Brain pericyte (primary cell): ENCODE results near the gene NRXN2.

Experiments used
- DNase-seq: peaks from one replicate; pipeline ENCODE4 v3.0.0-alpha.2; 2012; ENCODE audit warnings: low read depth, low spot score

NRXN2 gene

DNA sequence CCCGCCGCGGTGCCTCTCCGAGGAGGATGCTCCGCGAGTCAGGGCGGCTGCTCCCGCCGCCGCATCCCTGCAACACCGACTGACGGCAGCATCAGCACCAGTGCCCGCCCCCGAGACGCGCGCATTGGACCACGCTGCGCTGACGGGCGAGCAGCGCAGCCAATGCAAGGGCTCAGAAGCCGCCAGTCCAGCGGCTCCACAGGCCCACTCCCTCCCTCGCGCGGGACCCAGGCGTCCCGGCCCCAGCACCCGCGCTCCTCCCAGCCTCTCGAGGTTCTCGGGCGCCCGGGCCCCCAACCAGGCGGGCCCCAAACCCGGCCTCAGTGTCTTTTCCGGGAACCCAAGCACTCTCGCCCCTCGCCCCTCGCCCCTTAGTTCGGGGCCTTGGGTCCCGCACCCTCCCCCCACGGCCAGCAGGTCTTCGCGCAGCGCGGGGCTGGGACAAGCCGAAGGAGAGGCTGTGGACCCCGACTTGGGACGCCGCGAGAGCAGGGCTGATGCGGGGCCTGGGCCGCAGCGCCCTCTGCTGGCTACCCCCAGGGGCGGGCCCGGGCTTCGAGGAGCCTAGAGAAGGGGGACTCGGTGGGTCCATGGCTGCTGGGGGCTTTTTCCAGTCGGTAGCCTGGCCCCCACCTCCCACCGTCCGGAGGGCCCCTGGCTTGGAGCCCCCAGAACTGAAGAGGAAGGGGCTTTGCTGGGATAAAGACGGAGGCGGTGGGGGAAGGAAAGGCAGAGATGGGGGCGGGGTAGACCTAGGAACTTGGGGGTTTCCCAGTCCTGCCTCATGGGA is at the start of gene NRXN2:
Gene NRXN2, minus strand, starts transcription at position 81 of the 790 bp plus-strand sequence. CDS start 9,498 bp downstream, outside the sequence.
- peak; percentile 38 for DNase-seq

DNA sequence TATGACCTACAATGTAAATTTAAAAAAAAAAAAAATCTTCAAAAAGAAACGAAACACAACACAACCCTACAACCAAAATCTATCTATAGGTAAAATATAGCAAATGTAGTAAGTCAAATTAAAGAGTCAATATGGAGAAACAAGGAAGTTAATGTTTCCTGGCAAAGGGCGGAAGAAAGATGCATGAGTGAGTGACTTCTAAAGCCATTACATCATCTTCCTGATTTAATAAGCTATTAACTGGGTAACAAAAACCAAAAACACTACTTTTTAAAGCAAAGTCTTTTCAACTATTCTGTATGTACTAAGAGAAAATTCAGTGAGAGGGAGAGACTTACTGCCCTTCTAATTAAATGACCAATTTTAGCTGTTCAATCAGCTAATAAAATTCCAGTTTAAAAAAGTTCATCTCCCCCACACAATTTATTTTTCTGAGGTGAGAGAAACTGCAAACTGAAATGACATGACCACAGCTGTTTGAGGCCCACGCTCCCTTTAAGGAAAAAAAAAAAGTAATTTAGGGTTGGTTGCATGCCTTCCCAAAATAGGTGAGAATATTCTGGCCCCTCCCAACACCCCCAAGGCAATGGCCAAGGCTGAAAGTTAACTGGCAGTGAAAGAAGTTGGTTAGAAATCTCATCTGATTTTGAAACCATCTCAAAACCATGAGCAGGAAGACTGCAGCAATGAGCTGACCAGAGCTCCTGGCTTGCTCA is 49.5 kb upstream of the NRXN2 start:
- DNase-seq: no peak

DNA sequence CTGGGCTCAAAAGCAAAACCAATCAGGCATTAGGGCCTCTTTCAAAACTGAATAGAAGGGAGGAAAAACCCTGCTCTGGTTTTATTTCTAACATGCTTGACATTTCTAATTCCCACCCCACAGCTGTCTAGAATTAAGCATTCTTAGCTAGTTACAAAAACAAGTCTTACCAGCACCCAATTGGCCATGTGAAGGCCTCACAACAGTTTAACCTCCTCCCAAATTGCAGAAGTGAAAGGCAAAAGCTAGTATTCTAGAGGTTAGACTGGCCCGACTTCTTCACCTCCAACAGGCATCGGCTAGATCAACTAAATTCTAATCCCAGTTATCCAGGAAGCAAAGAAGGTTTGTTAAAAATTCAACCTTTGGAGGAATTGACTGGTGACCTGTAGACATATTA is 48.9 kb upstream of the NRXN2 start:
- DNase-seq: no peak

DNA sequence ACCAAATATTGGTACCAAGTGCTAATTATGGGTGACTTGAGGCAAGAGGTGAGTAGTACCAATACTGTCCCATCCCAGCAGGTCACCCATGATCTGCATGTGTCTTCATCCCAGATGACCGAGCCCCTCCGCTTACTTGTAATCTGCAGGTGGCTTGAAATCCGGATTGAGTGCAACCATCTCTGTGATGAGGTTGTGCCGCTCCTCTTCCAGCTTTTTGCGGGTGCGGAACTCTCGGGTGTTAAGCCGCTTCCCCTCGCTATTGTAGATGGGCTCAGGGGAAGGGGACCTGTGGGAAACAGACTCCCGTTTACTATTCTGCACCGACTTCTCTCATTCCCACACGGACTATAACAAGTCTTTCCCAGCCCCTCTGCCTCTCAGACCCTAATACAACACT is 47.1 kb upstream of the NRXN2 start:
- no peak for DNase-seq

DNA sequence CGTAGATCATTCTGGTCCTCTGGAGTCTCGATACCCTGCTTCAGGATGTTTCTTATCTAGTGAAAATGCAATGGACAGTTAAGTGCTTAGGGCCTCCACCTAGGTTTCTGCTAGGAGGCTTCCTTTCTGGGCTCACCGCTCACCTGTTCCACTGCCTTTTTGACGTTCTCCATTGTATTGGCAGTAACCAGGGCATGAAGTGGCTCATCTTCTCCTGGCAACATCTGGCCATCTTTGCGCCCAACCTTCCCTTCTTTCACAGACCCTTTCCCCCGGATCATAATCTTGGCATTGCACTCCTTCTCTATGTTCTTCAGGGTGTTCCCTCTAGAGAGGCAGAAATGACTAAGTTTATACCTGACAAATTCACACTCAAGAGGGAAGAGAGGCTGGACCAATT is 46.3 kb upstream of the NRXN2 start:
- no peak for DNase-seq

DNA sequence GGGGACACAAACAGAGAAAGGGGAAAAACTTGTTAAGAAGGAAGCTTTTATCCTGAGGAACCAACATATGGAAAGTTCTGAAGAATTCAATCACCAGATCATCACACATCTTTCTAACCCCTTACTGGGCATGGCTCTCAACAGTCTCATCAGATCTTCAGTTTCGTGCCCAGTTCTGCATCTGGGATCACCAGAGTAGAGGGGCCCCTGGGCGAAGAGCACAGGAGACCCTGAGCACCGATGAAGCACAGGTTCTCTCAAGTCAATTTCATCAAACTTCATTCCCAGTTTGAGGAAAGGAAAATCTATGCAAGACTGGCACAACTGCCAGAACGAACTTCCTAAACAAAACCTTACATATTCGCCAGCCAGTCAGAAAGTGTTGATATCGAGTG is 45.3 kb upstream of the NRXN2 start:
- DNase-seq: no peak

DNA sequence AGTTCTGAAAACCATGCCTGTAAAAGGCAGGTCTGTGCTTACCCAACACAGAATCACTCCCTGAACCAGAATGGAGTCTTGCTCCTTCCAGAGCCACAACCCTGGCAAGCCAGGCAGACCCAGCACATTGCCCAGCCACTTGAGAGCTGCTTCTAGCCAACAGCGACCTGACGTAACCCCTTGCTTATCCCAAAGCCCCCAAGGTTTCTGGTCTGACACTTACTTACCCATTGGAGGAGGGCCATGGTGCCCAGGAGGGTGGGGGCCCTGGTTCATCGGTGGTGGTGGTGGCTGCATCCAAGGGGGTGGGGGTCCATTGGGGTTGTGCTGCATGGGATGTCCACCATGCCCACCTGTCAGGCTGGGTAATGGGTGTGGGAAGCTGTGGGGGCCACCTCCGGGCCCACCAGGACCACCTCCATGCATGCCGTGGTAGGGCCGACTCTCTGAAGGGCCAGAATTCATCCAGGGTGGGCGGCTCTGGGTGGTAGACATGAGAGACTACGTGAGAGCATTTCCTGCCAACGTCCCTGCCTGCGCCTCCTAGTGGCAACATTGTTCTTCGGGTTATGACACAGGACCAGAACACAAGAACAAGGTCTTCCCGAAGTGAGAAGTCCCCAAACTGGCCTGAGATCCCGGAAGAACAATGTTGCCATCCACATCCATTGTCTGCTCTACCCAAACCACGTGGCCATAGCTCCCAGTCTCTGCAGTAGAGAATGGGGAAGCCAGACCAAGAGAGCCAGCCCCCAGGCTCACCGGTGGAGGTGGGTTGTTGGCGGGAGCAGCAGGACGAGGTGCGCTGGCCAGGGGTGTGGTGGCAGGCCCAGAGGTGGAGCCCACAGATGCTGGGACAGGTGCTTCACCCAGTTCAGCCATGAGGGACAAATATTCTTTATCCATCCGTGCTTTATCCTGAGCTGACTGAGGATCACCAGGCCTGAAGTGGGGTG is 44.6 kb upstream of the NRXN2 start:
- DNase-seq: no peak

DNA sequence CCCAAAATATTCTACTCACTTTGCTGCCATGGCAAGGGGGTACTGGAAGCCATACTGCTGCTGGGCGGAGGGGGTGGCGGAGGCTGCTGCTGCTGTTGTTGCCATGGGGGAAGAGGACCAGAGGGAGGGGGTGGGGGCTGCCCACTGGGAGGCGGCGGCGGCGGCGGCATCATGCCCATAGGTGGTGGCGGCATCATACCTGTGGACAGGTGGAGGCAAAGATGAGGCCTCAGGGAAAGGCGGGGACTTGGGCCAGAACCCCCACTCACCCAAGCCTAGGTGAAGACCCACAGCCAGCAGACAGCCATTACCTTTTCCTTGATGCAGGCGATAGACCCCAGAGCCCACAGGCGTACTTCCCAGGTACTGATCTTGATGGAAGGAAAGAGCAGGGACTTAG is 43.9 kb upstream of the NRXN2 start:
- no peak for DNase-seq

DNA sequence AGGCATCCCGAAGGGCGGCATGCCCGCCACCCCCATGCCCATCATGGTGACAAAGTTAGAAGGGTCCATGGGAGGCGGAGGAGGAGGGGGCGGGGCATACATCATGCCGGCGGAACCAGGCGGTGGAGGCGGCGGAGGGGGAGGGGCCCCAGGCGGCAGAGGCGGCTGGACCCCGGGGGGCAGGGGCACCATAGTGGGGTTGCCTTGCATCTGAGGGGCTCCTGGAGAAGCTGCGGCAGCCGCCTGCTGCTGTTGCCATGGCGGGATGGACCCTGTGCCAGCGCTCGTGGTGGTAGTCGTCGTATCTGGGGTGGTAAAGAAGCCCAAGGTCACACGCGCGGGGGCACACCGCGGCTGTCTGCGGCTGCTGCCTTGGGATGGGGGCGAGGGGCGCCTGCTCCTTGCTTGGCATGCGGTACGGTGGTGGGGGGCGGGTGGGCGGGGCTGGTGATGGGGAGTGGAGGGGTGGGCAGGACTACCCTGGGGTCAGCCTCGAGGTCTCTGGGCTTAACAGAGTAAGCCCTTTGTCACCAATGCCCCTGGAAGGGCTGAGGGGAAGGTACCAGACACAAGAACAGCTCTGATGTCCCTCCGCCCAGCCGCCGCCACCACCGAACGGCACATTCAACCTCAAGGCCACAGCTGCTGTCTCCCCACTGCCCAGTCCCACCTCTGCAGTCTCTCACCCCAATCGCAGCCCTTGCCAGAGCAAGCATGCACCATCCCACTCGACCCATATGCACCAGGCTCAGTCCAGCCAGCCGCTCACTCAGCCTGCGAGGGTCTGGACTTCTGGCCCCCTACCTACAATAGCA is 43.1 kb upstream of the NRXN2 start:
- DNase-seq: no peak

DNA sequence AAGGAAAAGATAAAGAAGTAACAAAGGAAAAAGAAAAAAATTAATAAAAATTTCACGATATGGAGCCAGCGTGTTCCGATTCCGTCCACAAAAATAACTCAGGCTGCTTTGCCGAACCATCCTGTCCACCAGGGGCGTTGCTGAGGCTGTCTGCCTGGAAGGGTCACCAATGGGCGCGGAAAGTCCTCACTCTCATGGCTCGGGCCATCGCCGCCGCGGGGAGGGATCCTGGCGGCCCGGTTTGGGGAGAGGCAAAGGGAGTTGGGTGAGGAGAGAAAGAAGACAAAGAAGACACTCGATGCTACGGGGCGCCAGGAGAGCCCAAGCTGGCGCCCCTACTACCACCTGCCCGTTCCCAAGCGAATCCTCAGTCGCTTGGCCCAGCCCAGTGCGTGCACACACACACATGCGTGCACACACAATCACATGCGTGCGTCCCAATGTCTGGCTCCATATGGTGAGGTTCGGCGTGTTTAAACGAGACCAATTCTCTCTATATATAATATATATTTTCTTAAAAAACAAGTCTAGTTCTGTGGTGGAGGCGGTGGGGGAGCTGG is 42.4 kb upstream of the NRXN2 start:
- no peak for DNase-seq

DNA sequence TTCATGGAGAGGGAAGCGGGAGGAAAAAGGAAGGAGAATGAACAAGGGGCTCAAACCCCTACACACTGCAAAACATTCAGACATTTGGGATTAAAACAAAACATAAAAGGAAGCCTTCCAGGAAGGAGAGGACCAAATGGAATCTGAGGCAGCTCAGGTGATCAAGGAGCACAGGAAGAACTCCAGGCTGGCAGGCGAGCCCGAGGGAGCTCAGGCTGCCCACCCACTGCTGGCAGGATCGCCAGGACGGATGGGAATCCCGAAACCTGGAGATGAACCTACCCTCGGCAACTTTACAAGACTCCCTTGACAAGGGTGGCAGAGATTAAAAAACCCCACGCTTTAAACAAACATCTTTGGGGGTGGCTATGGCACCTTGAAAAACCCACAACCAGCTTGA is 41.8 kb upstream of the NRXN2 start:
- DNase-seq: no peak

DNA sequence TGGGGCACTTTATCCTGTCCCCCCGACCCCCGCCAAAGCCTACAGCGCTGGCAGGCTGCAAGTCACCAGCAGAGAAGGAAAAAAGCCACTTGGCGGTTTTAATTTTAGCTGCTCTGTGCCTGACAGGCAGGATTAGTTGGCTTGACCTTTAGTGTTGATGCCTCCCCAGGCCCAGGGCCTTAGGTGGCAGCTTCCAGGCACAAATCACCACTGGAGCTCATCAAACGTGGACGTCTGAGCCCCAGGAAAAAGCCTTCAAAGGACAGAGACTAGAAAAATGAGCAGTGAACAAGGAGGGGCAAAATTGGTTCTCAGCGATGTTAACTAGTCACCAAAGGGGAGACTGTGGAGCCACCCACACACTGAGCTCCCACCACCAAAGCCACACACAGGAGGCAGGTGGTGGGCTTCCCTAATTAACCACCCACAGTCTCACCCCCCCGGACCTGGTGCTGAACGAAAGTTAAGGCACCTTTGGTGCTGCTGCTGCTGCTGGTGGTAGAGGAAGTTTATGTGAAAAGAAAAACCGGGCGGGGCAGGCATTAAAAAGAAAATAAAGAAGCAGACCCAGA is 41.1 kb upstream of the NRXN2 start:
- no peak for DNase-seq

DNA sequence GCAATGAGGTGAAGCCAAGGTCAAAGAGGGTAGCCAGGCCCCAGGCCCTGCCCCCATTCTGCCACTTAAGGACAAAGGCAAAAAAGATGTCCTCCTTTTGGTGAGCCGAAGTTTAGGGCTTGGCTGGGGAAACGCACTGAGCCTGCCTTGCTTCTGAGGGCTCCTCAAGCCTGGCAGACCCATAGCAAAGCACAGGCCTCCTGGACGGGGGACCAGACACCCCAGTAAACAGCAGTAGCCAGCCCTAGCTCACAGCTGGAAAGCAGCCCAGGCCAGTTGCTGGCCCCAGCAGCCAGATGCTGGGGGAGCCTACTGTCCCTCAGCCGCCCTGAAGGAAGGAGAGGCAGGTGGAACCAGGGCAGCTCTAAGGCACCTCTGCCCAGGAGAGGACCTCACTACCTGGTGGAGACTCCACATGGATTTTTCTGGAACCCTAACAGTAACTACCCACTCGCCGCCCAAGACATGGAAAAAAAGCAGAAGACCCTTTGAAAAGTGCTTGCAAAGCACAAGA is 40.6 kb upstream of the NRXN2 start:
- no peak for DNase-seq

DNA sequence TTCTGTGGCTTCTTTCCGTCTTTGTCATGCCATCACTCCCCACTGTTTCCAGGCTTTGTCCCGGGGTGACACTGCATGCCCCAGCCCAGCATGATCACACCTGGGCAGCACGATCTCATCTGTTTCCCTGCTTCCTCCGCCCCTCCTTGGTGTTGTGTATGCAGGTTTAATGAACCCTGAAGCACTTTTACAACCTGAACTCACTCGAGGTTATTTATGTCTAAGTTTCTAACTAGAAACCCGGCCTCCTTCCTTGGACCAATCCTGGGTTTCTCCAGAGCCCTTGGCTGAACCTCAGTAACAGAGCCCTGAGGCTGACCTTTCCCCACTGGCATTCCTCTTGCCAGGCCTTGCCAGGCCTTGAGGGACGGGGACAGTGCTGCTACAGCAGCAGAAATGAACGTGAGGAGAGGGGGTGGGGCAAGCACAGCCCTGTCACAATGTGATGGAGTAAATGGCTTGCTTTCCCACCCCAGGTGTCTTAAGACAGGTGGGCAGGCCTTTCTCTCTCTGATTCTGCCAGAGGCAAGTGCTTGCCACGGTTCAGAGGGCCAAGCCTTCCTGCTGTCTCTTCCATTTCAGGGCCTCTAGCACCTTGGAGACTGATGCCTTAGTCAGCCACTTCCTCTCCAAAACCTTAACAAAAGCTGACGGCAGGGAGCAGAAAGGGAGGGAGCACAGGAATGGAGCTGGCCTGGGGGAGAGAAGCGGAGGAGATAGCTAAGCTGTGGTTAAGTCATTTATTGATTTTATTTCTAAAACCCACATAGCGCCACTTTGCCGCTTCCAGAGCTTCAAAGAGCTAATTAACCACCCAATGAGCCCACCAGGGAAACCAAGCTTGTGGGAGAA is 39.9 kb upstream of the NRXN2 start:
- no peak for DNase-seq

DNA sequence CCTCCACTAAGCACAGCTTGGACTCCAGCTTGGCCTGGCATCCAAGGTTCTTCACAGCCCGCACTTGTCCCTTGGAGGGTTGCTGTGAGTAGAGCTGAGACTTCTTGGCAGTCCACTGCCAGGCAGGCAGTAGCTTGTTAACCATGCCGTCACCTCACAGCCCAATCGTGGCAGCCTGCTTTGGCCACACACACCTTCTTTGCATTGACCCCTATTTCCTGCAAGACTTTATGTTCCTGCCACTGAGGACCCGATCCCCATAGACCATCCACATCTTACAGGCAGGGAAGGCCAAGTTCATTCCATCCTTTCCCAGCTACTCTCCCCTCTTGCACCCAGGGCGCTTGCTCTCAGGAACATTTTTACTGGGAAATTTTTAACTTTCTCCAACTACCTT is 39.3 kb upstream of the NRXN2 start:
- DNase-seq: no peak

DNA sequence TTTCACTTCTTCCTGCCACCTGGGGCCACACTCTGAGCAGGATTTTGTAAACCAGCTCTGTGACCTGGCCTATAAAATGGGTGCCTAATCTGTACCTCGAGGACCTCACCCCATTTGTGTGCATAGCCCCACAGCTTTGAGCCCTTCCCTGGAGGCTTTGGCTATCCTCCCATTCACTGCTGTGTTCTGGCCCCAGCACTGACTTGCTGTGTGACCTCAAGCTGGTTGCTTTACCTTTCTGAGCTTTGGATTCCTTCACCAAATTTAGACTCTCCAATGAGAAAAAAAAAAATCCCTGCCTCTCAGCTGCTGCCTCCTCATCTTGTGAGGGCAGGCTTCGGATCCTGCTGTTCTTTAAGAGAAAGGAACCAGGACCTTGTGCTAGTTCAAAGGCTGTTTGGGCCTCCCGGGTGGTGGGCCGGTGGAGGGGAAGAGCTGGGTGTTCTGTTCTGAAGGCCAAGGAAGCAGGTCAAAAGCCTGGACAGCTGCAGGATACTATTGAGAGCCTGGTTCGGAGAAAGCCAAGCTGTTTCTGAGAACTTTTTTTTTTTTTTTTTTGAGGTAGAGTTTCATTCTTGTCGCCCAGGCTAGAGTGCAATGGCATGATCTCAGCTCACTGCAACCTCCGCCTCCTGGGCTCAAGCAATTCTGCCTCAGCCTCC is 37.9 kb upstream of the NRXN2 start:
- no peak for DNase-seq

DNA sequence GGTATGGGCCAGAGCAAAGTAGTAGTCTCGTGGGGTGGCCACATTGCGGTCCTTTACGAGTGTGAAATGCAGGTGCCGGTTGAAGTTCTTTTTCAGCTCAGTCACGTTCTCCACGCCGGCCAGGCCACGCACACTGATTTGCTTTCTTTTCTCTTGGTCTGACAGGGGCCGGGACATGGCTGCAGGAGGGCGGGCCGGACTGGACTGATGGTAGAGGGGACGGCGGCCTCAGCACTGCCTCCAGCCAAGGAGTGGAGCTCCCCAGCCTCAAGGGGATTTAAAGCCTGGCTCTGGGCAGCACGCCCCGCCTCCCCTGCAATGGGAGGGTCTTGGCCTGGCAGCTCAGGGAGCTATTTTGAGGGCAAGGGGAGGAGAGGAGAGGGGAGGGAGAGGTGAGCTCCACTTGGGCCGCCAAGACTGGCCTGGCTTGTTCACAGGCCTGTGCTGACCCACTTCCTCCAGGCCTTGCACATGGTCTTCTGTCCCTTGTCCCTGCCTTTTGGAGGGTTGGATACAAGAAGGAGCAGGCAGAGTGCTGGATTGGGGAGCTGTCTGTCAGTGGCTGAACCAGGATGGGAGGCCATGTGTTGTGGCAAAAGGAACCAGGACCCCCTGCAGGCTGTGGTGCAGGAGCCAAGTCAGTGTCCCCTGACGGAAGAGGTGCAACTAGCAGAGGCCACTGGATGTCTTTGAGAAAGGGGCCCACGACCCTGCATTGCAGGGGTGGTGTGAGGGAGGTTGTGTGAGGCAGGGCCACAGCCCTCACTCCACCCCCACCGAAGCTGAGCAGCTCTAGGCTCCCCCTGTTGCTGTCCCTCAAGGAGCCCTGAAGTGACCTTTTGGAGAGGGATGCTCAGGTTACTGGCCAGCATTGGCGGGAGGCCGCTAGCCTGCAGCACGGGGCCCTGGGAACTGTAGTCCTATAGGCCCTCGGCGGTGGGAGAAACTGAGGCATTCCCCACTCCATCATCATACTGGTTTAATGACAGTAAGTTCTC is 37.0 kb upstream of the NRXN2 start, which contains the start of gene PYGM:
Gene PYGM, minus strand, starts transcription at position 253 of the 998 bp plus-strand sequence. Its CDS starts 76 bp downstream, at position 177.
- peak; percentile 69 for DNase-seq
